Tibial artery (tissue), 4 donors: ENCODE measurements around the gene TOM1L1.

Experiments used
- DNase-seq, 2 donors: peaks; one replicate each; pipeline ENCODE4 v3.0.0-alpha.2; 2019
- H3K27ac ChIP-seq, 2 donors: fragments of 200-600 bp; sonication (generic) in 1 of 2; 1 replicate in 1 of 2; 2 replicates in 1 of 2; pipeline ENCODE4 v1.5.1; 2018 to 2019; ENCODE audit warnings: mild to moderate bottlenecking in 1 of 2
- H3K27me3 ChIP-seq, 2 donors: fragments of 200-600 bp; sonication (generic) in 1 of 2; one replicate each; pipeline versions ENCODE4 v1.5.1 to v1.6.0; 2016 to 2019
- H3K36me3 ChIP-seq, 3 donors: fragments of 200-600 bp; sonication (generic) in 2 of 3; one replicate each; pipeline ENCODE4 v1.5.1; 2016 to 2019; ENCODE audit warnings: mild to moderate bottlenecking in 2 of 3
- H3K4me1 ChIP-seq, 4 donors: fragments of 200-600 bp; sonication (generic) in 2 of 4; 1 replicate in 3 of 4; 2 replicates in 1 of 4; pipeline ENCODE4 v1.5.1; 2016 to 2019
- H3K4me3 ChIP-seq, 2 donors: fragments of 200-600 bp; sonication (generic) in 1 of 2; 1 replicate in 1 of 2; 2 replicates in 1 of 2; pipeline ENCODE4 v1.5.1; 2018 to 2019; ENCODE audit warnings: mild to moderate bottlenecking in 2 of 2
- H3K9me3 ChIP-seq, 3 donors: fragments of 200-600 bp; sonication (generic) in 1 of 3; one replicate each; pipeline ENCODE4 v1.5.1; 2016 to 2019
- CTCF ChIP-seq, 2 experiments: fragments of 200-600 bp in 1 of 2; fragments of 450-650 bp in 1 of 2; IDR thresholded peaks; one replicate each; pipeline ENCODE4 v1.5.1; 2017 to 2019; ENCODE audit warnings: antibody characterized with exemption in 2 of 2, mild to moderate bottlenecking in 1 of 2, moderate library complexity in 1 of 2
- intact Hi-C: fragments of 100-400 bp; cut with DNase I; formaldehyde crosslinking; loops from one replicate; pipeline ENCODE4 v1.15.0; 2023; ENCODE audit warnings: low total_unique reads

Gene TOM1L1

GRCh38 chr17:54888981-54889380 lies 11.7 kb upstream of the TOM1L1 start:
- Histone ChIP-seq H3K4me3 (no peak overlapping the region), H3K36me3 (no peaks in the 10 kb centered on the region), H3K27me3 (no peaks in the 10 kb centered on the region), H3K27ac (no peak overlapping the region), H3K9me3 (no peaks in the 10 kb centered on the region), H3K4me1 (no peaks in the 10 kb centered on the region)
- no peak for DNase-seq
- TF ChIP-seq CTCF (IDR thresholded peaks at IDR 0.05), result no peak
- intact Hi-C loops, result no loop called here

GRCh38 chr17:54891176-54891821 lies 9.4 kb upstream of the TOM1L1 start:
- Histone ChIP-seq H3K4me3 (no peak overlapping the region), H3K36me3 (no peaks in the 10 kb centered on the region), H3K4me1 (no peaks in the 10 kb centered on the region), H3K9me3 (no peaks in the 10 kb centered on the region), H3K27me3 (no peaks in the 10 kb centered on the region), H3K27ac (no peak overlapping the region)
- no peak for TF ChIP-seq CTCF (IDR thresholded peaks at IDR 0.05)
- intact Hi-C loops, result no loop called here
- DNase-seq, result no peak

GRCh38 chr17:54892360-54892759 lies 8.3 kb upstream of the TOM1L1 start:
- no peak overlapping the region for H3K27ac ChIP-seq
- H3K9me3 ChIP-seq, result no peaks in the 10 kb centered on the region
- no peak for DNase-seq
- H3K4me1 ChIP-seq, result no peaks in the 10 kb centered on the region
- intact Hi-C loops, result no loop called here
- no peak for TF ChIP-seq CTCF (IDR thresholded peaks at IDR 0.05)
- no peak overlapping the region for H3K4me3 ChIP-seq
- no peaks in the 10 kb centered on the region for H3K36me3 ChIP-seq
- no peaks in the 10 kb centered on the region for H3K27me3 ChIP-seq

- no peak for TF ChIP-seq CTCF (IDR thresholded peaks at IDR 0.05)
- H3K27me3 ChIP-seq, result no peaks in the 10 kb centered on the region
- no peaks in the 10 kb centered on the region for H3K9me3 ChIP-seq
- H3K4me3 ChIP-seq, result no peak overlapping the region
- peaks cover 0 to 13% (median 8%) of the 10 kb centered on the region in 4 donors for H3K4me1 ChIP-seq
- intact Hi-C loops, result no loop called here
- no peak for DNase-seq
- H3K27ac ChIP-seq, result no peak overlapping the region
- H3K36me3 ChIP-seq, result no peaks in the 10 kb centered on the region
Observed at GRCh38 chr17:54898576-54898975, 2.1 kb upstream of the TOM1L1 start.

GRCh38 chr17:54899201-54899600 lies 1.5 kb upstream of the TOM1L1 start:
- Histone ChIP-seq H3K4me1 (peaks cover 0 to 13% (median 8%) of the 10 kb centered on the region in 4 donors), H3K27me3 (no peaks in the 10 kb centered on the region), H3K9me3 (no peaks in the 10 kb centered on the region), H3K4me3 (no peak overlapping the region), H3K36me3 (no peaks in the 10 kb centered on the region), H3K27ac (no peak overlapping the region)
- intact Hi-C loops, result no loop called here
- DNase-seq, result no peak
- no peak for TF ChIP-seq CTCF (IDR thresholded peaks at IDR 0.05)
